Bronchial epithelial cell (primary cell): Measurements from ENCODE around the gene GRK5. TPM values are rescaled to one million over a fixed set of nuclear protein-coding genes. Genes with fewer than 3 reads are reported as not detected.
"Not testable (repeated sequence)": the region's sequence is repeated elsewhere in the genome, so short reads cannot be mapped to it uniquely, and the experiment has no call there.

Experiments used
- DNase-seq: peaks from one replicate; pipeline ENCODE4 v3.0.0-alpha.2; 2010; ENCODE audit warnings: low read depth
- FAIRE-seq: peaks from 2 replicates; lab custom pipeline; 2011; peaks lifted over from hg19 to GRCh38; lab: Jason Lieb, UNC
- H3K27me3 ChIP-seq: 2 replicates; pipeline ENCODE4 v1.5.1; 2011; ENCODE audit warnings: low read length; ENCODE audit not compliant: control insufficient read depth, insufficient read depth
- H3K36me3 ChIP-seq: 2 replicates; pipeline ENCODE4 v1.5.1; 2011; ENCODE audit warnings: low read length; ENCODE audit not compliant: control insufficient read depth, insufficient read depth
- H3K4me3 ChIP-seq: 2 replicates; pipeline ENCODE4 v1.5.1; 2011; ENCODE audit warnings: mild to moderate bottlenecking, low read depth, low read length, control low read depth
- CTCF ChIP-seq: IDR thresholded peaks from 2 replicates; pipeline ENCODE4 v1.5.1; 2011; ENCODE audit warnings: mild to moderate bottlenecking, moderate library complexity, low read length, control low read depth, inconsistent platforms; ENCODE audit not compliant: insufficient read depth, severe bottlenecking
- total RNA-seq: library from RNA; depleted of rRNA; stranded (reverse); fragments of >200 nt; gene quantifications from 2 replicates; pipeline ENCODE4 v1.2.1, GENCODE V29; 2014

GRK5 gene
- total RNA-seq, 1 donor from 2014 or later = 2.4 TPM

DNA sequence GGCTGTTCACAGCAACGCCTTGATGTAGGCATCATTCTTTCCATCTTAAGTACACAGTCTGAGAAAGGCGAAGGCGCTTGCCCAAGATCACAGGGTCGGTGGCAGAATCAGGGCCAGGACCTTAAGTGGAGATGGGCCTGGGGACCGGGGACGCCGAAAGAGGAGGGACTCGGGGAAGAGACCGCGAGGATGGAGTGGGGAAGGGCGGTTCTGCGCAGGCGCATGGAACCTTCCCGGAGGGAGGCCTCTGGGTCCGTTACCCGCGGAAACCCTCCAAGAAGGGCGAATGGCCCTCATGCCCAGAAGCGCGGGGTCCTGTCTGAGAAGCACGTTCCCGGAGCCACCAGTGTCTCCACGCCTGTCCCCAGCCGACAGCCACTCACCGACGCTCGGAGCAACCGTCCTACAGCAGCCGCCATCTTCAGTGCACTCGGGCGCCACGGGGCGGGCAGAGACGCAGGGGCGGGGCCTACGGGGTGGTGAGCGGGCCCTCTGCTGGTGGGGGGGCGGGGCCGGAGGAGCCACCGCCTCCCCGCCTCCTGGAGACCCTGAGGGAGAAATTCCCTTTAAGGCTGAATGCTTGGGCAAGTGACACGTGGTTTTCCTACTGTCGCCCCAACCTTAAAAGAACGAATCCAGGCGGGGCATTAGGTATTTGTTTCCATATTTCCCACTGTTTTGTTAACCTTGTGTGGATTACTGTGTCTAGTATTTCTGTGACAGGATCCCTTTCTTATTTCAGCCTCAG is 28.8 kb upstream of the GRK5 start, which contains the start of gene PRDX3:
PRDX3 (minus strand) TSS at position 441 of the 748 bp plus-strand sequence; CDS start at position 419, 22 bp downstream.
- FAIRE-seq = no peak
- peak; percentile 76 for DNase-seq

DNA sequence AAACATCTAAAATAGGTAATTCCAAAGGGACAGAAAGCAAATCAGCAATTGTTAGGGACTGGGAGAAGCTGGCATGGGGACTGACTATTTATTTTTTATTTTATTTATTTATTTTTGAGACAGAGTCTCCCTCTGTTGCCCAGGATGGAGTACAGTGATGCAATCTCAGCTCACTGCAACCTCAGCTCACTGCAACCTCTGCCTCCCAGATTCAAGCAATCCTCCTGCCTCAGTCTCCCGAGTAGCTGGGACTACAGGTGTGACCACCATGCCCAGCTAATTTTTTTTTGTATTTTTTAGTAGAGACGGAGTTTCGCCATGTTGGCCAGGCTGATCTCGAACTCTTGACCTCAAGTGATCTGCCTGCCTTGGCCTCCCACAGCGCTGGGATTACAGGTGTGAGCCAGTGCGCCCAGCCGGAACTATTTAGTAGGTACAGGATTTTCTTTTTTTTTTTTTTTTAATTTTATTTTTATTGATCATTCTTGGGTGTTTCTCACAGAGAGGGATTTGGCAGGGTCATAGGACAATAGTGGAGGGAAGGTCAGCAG is 26.4 kb upstream of the GRK5 start:
- H3K27me3 ChIP-seq, DNase-seq, H3K36me3 ChIP-seq, FAIRE-seq, H3K4me3 ChIP-seq: not testable (repeated sequence)

More for the DNA sequence above, 28.8 kb upstream of the GRK5 start, which contains the start of gene PRDX3:
- no peaks in the 10 kb centered on the region for H3K27me3 ChIP-seq
- no peaks in the 10 kb centered on the region for H3K36me3 ChIP-seq
- peak within 1 kb of the TSS; percentile 78 for H3K4me3 ChIP-seq
- peak; percentile 19 for TF ChIP-seq CTCF

- Histone ChIP-seq H3K36me3 (no peaks in the 10 kb centered on the region), H3K27me3 (no peaks in the 10 kb centered on the region), H3K4me3 (no peak overlapping the region)
- DNase-seq (no peak), FAIRE-seq (no peak)
- no peak for TF ChIP-seq CTCF
Measured at GRCh38 chr10:119183664-119184412, 23.5 kb upstream of the GRK5 start.

DNA sequence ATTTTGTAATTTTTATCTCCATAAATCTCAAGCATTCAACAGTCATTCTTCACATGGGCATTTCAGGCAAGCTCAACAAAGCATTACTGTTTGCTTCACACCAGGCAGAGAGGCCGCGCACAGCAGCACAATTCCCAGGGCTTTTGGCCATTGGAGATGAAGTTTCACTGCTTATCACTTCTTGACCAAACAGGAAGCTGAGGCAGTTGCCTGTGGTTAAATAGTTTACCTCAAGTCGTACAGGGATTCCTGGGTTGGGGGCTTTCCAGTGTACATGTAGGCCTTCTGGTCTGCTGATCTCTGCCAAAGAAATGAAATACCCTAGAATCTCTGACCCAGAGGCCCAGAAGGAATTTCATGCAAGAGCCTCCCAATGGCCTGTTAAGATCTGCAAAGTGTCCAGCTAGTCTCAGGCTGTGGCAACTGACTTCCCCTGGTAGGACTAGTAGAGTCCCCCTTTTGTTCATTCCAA is 17.5 kb upstream of the GRK5 start:
- Histone ChIP-seq H3K4me3 (no peak overlapping the region), H3K27me3 (no peaks in the 10 kb centered on the region), H3K36me3 (no peaks in the 10 kb centered on the region)
- DNase-seq (peak; percentile 18), FAIRE-seq (no peak)
- TF ChIP-seq CTCF = no peak

DNA sequence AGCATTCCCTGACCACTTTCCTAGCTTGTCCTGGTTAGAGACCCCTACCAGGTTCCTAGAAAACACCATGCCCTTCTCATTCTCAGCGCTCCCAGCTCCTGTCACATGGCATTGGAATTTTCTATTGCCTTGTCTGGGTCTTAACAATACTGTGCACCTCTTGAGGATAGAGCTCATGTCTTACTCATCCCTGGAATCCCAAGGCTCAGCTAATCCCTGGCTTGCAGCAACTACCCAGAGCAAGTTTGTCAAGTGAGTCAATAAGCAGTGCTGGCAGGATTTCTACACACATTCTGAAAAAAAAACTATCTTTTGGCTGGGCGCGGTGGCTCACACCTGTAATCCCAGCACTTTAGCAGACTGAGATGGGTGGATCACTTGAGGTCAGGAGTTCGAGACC is 17.0 kb upstream of the GRK5 start:
- DNase-seq (peak; percentile 99), FAIRE-seq (peak; percentile 96)

More for the DNA sequence above, 17.0 kb upstream of the GRK5 start:
- TF ChIP-seq CTCF = no peak
- no peaks in the 10 kb centered on the region for H3K36me3 ChIP-seq
- H3K27me3 ChIP-seq = no peaks in the 10 kb centered on the region
- H3K4me3 ChIP-seq = no peak overlapping the region
